Left ventricle myocardium superior (tissue), 1 donor: ENCODE data around the gene ASH1L. TPM values are rescaled to one million over a fixed set of nuclear protein-coding genes. Genes with fewer than 3 reads are reported as not detected.
"Not testable (repeated sequence)": the region's sequence is repeated elsewhere in the genome, so short reads cannot be mapped to it uniquely, and the experiment has no call there.

Source experiments
- ATAC-seq: fragments of 200-7000 bp; cut with Tn5 transposase; one replicate; pipeline ENCODE4 v1.9.1; 2020; ENCODE audit warnings: mild to moderate bottlenecking, moderate library complexity
- DNase-seq: peaks from one replicate; pipeline ENCODE4 v3.0.0-alpha.2; 2020
- intact Hi-C: fragments of 100-400 bp; cut with micrococcal nuclease; formaldehyde crosslinking; loops from one replicate; pipeline ENCODE4 v1.11.0; 2022
- long read RNA-seq: library from polyadenylated mRNA; unstranded; transcript quantifications from one replicate; pipeline ENCODE4 v2.0.0, GENCODE V29; 2021
- total RNA-seq: library from RNA; stranded (reverse); fragmentation: NEBNext Ultra II Directional; extraction: Animal tissue kit (Norgen Biotek cat#: 25700); gene quantifications from one replicate; pipeline ENCODE4 v1.2.1, GENCODE V29; 2021
- donor health status: DM: no; HTN: yes; CAD: no; lungs with severe emphysema.

The ASH1L gene, protein sequence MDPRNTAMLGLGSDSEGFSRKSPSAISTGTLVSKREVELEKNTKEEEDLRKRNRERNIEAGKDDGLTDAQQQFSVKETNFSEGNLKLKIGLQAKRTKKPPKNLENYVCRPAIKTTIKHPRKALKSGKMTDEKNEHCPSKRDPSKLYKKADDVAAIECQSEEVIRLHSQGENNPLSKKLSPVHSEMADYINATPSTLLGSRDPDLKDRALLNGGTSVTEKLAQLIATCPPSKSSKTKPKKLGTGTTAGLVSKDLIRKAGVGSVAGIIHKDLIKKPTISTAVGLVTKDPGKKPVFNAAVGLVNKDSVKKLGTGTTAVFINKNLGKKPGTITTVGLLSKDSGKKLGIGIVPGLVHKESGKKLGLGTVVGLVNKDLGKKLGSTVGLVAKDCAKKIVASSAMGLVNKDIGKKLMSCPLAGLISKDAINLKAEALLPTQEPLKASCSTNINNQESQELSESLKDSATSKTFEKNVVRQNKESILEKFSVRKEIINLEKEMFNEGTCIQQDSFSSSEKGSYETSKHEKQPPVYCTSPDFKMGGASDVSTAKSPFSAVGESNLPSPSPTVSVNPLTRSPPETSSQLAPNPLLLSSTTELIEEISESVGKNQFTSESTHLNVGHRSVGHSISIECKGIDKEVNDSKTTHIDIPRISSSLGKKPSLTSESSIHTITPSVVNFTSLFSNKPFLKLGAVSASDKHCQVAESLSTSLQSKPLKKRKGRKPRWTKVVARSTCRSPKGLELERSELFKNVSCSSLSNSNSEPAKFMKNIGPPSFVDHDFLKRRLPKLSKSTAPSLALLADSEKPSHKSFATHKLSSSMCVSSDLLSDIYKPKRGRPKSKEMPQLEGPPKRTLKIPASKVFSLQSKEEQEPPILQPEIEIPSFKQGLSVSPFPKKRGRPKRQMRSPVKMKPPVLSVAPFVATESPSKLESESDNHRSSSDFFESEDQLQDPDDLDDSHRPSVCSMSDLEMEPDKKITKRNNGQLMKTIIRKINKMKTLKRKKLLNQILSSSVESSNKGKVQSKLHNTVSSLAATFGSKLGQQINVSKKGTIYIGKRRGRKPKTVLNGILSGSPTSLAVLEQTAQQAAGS (N-terminal part only)
- total RNA-seq = 41.1 TPM
- long read RNA-seq, partial matches to known transcripts = 20 of 35 reads
- long read RNA-seq, other reads (novel, unspliced or antisense) = 15 of 35 reads

DNA sequence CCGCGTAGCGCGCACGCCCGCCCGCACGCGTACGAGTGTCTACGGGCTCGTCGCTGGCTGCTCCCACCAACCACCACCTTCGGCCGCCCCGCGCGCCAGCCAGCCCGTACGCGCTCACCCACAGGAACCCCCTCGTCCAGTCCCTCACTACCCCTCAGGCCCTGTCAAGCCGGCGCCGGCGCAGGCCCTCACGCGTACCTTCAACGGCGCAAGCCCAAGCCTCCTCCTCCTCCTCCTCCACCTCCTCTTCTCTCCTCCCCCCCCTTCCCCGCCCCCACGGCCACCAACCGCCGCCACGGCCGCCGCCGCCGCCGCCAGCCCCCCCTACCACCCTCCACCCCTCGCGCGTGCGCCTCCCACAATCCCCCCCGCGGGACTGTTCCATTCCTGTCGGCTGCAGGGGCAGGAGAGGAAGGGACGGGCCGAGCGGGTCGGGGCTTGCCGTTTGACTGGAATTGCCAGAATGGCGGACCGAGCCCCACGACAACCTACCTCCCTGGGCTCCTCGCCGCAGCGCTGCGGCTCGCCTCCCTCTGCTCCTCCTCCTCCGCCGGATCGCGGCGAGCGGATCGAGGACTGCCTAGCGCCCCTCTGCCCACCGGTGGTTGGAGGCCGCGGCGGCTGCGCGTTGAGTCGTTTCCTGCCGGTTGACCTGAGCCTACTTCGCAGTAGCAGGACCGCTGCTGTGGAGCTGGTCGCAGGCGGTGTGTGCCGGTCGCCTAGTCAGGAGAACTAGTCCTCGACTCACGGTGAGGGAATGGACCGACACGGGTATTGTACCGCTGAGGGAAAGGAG is at the start of gene ASH1L:
TSS of gene ASH1L (minus strand) at position 223 of the 796 bp plus-strand sequence. CDS start 41,284 bp downstream, outside the sequence.
- intact Hi-C loops = no loop called here
- DNase-seq = peak; percentile 95
- ATAC-seq = peak; percentile 93

DNA sequence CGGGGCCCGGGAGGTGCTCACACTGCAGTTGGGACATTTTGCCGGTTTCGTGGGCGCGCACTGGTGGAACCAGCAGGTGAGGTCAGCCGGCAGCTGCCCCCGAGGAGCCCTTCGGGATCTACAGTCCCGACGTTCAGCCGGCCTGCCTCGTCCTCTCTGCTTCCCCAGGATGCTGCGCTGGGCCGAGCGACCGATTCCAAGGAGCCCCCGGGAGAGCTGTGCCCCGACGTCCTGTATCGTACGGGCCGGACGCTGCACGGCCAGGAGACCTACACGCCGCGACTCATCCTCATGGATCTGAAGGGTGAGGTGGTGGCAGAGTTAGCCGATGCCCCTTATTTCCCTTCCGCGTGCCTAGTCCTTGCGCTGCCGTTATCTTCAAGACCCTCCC is 47.6 kb upstream of the ASH1L start:
- intact Hi-C loops, DNase-seq: not testable (repeated sequence)
- peak; percentile 49 for ATAC-seq

DNA sequence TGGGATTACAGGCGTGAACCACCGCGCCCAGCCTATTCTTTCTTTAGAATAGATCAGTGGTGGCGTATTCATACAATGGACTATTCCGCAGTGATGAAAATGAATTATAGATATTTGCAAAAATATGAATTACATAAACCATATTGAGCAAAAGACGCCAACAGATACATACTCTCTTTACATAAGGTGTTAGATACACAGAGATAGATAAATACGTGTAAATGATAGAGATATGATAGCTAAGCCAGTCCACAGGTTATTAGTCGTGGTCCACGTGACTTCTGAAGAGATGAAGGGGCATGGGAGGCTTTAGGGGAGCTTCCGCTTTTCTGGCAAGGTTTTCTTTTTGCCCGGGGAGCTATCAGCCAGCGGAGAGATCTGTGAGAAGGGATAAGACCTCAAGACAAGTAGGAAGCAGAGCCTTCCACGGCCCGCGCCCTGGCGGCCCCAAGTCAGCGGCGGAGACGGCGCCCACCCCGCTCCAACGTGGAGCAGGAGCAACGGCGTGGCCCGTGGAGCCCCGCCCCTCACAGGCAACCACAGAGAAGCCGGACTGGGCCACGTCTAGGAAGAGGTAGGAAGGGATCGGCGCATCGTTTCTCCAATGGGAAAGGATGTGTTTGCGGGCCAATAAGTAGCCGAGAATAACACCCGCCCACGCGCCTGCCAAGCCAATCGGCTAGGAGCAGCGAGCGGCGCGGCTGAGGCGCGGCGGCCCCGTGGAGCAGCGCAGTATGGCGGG is 47.1 kb upstream of the ASH1L start, which contains the start of gene MSTO1:
TSS of gene MSTO1 (plus strand) at position 704 of the 742 bp plus-strand sequence. CDS start at position 735, 31 bp downstream.
- ATAC-seq = peak; percentile 99
- peak; percentile 97 for DNase-seq
- intact Hi-C loops = no loop called here

DNA sequence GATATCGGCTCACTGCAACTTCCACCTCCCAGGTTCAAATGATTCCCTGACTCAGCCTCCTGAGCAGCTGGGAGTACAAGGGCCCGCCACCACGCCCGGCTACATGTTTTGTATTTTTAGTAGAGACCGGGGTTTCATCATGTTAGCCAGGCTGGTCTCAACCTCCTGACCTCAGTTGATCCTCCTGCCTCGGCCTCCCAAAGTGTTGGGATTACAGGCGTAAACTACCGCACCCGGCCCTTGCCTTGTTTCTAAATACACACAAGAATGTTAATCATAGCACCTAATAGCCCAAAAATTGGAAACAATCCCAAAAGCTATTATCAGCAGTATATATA is 46.3 kb upstream of the ASH1L start:
- no peak for ATAC-seq
- intact Hi-C loops = no loop called here
- DNase-seq = no peak

DNA sequence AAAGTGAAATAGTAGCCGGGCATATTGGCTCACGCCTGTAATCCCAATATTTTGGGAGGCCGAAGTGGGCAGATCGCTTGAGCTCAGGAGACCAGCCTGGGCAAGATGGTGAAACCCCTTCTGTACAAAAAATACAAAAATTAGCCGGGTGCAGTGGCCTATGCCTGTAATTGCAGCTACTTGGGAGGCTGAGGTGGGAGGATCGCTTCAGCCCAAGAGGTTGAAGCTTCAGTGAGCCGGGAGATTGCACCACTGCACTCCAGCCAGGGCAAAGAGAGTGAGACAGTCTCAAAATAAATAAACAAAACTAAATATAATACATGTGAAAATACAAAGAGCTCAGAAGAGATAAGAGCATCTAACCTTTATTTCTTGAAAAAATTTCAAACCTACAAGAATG is 45.1 kb upstream of the ASH1L start:
- ATAC-seq = no peak
- DNase-seq = no peak
- intact Hi-C loops = no loop called here

DNA sequence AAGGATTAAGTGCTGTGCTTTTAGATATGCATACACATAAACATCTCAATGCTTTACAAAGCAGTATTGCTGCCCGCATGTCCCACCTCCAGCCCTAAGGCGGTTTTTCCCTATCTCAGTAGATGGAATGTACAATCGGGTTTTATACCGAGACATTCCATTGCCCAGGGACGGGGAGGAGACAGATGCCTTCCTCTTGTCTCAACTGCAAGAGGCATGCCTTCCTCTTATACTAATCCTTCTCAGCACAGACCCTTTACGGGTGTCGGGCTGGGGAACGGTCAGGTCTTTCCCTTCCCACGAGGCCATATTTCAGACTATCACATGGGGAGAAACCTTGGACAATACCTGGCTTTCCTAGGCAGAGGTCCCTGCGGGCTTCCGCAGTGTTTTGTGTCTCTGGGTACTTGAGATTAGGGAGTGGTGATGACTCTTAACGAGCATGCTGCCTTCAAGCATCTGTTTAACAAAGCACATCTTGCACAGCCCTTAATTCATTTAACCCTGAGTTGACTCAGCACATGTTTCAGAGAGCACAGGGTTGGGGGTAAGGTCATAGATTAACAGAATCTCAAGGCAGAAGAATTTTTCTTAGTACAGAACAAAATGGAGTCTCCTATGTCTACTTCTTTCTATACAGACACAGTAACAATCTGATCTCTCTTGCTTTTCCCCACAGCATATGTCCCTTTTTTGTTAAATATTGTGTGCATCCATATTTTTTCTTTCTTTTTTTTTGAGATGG is 37.4 kb upstream of the ASH1L start:
- DNase-seq, ATAC-seq, intact Hi-C loops: not testable (repeated sequence)

DNA sequence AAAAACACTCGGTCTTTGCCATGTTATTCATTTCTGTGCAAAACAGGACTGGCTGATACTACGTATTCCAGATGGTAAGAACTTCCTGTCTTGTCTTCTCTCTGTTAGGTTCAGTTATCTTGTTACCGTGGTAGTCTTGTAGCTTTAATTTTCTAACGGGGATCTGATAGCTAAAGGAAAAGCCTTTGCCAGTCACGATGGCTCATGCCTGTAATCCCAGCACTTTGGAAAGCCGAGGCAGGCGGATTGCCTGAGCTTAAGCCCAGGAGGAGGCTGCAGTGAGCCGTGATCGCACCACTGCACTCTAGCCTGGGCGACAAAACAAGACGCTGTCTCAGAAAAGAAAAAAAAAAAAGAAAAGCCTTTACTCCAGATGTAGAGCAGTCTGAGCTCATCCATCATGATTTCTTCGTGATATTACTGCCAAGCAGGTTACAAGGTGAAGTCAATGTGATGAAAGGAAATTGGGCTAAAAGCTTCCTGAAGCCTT is 36.3 kb upstream of the ASH1L start:
- peak; percentile 50 for ATAC-seq
- DNase-seq = peak; percentile 38
- intact Hi-C loops = no loop called here

DNA sequence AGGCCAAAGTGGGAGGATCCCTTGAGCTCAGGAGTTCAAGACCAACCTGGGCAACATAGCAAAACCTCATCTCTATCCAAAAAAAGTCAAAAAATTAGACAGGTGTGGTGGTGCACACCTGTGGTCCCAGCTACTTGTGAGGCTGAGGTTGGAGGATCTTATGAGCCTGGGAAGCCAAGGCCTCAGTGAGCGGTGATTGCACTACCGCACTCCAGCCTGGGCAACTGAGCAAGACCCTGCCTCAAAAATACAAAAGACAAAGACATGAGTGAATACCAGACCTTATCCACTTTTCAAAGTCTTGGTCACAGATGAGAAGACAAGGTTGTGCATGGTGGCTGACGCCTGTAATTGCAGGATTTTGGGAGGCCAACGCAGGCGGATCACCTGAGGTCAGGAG is 34.3 kb upstream of the ASH1L start:
- intact Hi-C loops = no loop called here
- ATAC-seq (no peak), DNase-seq (no peak)

DNA sequence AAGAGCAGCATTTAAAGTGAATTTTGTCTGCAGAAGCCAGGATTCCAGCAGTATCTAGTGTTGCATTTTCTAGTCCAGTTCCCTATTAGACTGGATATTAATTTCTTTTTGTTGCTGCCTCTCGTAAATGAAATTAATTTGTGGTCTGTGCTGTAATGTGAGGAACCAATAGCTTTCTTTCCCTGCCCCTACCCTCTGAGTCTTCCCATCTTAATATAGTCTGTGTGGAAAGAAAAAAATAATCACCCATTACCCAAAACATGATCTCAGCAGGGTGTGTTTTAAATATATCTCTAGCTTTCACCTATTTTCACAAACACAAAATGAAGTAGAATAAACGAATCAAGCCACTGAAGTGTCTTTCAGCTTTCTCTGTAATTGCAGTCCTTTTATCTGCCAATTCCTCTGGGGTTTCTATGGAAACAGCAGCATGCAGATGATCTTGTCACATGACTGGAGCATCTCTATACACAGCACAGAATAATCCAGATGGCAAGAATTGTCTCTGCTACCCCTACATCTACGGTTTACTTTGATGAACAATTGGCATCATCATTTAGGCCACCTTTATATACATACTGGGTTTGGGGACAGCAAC is 33.4 kb upstream of the ASH1L start:
- DNase-seq, intact Hi-C loops, ATAC-seq: not testable (repeated sequence)

DNA sequence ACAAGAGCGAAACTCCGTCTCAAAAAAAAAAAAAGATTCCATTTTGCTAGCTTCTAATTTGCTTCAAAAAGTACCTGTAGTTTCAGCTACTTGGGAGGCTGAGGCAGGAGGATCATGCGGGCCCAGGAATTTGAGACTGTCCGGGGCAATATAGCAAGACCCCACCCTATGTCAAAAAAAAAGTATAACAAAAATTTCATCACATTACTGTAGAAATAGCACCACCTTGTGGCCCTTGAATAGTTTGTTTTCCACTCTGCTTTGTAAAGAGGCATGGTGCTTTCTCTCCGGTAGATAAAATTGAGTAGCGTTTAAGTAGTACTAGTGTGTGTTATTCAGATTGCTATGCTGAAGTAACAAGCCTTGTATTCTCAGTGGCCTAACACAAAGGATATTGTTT is 29.2 kb upstream of the ASH1L start:
- DNase-seq = no peak
- intact Hi-C loops = no loop called here

DNA sequence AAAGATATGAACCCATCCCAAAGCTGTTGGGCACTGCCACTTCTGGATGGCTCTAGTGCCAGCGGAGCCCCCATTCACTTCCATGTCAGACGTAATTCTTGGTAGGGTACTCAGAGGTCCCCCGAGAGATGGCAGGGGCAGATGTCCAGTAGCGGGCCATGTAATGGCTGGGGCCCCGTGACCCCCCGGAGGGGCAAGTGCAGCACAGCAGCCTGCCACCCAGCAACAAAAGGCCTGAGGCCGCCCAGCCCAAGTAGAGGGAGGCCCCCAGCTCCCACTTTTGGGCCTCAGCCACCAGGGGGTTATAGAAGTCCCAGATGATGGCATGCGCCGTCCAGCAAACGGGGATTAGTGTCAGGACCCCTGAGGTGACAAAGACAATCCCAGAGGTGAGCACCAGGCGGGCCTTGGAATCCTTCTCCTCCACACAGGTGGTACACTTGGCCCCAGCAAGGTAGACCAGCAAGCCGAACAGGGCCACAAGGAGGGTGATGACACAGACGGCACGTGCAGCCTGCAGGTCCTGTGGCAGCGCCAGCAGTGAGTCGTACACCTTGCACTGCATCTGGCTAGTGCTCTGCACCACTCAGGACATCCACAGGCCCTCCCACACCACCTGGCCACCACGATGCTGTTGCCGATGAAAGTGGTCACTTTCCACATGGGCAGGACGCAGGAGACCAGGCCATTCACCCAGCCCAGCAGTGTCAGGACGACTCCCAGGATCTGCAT is 28.1 kb upstream of the ASH1L start:
- ATAC-seq, intact Hi-C loops, DNase-seq: not testable (repeated sequence)

More for the DNA sequence above, 29.2 kb upstream of the ASH1L start:
- peak; percentile 69 for ATAC-seq

DNA sequence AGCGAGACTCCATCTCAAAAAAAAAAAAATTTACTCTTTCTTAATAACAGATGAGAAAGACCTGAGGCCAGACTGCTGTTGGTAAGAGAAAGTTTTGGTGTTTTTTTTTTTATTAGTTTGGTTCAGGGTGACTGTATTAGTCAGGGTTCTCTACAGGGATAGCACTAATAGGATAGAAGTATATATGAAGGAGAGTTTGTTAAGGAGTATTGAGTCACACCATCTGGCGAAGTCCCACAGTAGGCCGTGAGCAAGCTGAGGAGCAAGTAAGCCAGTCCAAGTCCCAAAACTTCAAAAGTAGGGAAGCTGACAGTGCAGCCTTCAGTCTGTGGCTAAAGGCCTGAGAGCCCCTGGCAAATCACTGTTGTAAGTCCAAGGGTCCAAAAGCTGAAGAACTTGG is 26.7 kb upstream of the ASH1L start:
- ATAC-seq, intact Hi-C loops, DNase-seq: not testable (repeated sequence)

DNA sequence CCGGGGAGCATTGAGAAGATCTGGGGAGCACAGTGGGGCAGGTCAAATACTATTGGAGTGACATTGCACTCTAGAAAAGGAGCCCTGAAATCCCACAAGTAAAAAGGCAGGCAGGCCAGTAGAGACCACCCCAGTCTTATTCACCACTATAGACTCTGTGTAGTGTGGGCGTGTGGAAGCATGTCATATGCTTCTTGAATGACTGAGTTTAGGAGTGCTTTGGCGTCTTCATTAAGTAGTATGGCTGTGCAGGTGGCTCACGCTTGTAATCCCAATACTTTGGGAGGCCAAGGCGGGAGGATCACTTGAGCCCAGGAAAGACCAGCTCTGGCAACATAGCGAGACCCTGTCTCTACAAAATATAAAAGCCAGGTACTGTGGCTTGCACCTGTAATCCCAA is 21.2 kb upstream of the ASH1L start:
- ATAC-seq, intact Hi-C loops, DNase-seq: not testable (repeated sequence)

DNA sequence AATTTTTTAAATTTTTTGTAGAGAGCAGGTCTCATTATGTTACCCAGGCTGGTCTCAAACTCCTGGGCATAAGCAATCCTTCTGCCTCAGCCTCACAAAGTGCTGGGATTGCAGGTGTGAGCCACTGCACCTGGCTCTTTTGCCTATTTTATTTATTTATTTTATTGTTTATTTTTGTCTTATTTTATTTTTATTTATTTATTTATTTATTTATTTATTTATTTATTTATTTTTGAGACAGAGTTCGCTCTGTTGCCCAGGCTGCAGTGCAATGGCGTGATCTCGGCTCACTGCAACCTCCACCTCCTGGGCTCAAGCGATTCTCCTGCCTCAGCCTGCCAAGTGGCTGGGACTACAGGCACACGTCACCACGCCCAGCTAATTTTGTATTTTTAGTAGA is 13.0 kb upstream of the ASH1L start:
- DNase-seq, ATAC-seq, intact Hi-C loops: not testable (repeated sequence)

DNA sequence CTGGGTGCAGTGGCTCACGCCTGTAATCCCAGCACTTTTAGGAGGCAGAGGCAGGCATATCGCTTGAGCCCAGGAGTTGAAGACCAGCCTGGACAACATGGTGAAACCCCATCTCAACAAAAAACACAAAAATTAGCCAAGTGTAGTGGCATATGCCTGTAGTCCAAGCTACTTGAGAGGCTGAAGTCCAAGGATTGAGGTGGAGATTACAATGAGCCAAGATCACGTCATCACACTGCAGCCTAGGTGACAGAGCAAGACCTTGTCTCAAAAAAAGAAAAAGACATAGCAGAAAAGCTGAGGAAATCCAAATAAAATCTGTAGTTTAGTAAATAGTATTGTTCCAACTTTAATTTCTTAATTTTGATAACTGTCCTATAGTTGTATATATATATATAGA is 11.5 kb upstream of the ASH1L start:
- DNase-seq (no peak), ATAC-seq (no peak)
- intact Hi-C loops = no loop called here

DNA sequence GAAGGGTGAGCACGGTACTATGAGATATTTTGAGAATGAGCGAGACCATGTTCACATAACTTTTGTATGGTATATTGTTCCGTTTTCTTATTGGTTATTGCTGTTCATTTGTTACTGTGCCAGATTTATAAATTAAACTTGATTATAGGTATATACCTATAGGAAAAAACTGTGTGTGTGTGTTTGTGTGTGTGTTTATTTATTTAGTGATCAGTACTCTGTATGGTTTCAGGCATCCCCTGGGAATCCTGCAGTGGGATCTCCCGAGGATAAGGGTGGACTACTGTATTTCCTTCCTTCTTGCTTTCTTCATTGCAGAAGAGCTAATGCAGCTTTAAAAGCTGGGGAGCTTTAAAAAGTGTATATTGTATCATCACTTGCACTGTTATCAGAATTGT is 8.0 kb upstream of the ASH1L start:
- no peak for ATAC-seq
- no peak for DNase-seq
- intact Hi-C loops = no loop called here
